ENCODE results near the gene CBR1.

CBR1 gene

DNA sequence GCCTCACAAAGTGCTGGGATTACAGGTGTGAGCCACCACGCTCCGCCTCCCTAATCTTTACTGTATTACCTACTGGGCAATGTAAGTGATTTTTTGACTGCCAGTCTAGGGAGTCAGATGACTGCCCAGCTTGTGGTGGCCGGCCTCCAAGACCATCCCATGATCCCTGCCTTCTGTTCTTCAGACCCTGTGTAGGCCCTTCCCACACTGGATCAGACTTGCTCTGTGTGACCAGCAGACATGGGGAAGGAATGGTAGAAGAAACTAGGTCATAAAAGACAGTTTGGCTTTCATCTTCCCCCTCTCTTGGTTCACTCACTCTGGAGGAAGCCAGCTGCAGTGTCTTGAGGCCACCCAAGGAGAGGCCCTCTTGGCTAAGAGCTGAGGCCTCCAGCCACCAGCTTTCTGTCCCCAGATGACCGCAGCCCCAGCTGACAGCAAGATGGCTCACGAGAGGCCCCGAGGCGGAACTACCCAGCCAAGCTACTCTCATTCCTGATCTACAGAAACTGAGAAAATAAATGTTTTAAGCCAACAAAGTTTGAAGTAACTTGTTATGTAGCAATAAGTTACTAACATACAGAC, 50.6 kb downstream of the CBR1 start:
- no peak for DNase-seq

Data from stimulated activated CD4-positive, alpha-beta T cell treated with anti-CD3 and anti-CD28 coated beads, Interleukin-4, amount 100 ng/mL, for 1 hour (primary cell).